A549 (cell line): ENCODE data around the gene ADD2. TPM values are rescaled to one million over a fixed set of nuclear protein-coding genes. Genes with fewer than 3 reads are reported as not detected.

Experiments
- ATAC-seq, 2 experiments: fragments of 200-7000 bp in 1 of 2; fragments of >200 bp in 1 of 2; cut with Nextera tagmentation in 1 of 2; cut with Tn5 transposase in 1 of 2; 3 replicates each; pipeline versions ENCODE4 v1.8.0 to v1.9.1; 2018 to 2020; ENCODE audit warnings: mild to moderate bottlenecking in 1 of 2, moderate library complexity in 1 of 2
- CTCF ChIA-PET: fragments of 300-600 bp; sonication (Branson Sonifier 250); formaldehyde crosslinking; extraction: SDS; loops from one replicate; lab custom pipeline; 2021; ENCODE audit warnings: antibody characterized with exemption, inconsistent platforms; lab: Yijun Ruan, JAX
- POLR2A ChIA-PET: fragments of 350-600 bp; formaldehyde crosslinking; extraction: SDS; loops from one replicate; lab custom pipeline; 2021; ENCODE audit warnings: antibody characterized with exemption, inconsistent platforms; lab: Yijun Ruan, JAX
- DNase-seq, 2 experiments: peaks; one replicate each; pipeline versions ENCODE4 v3.0.0 to v3.0.0-alpha.2; 2011 to 2016; ENCODE audit warnings: low read depth in 1 of 2, low spot score in 1 of 2
- FAIRE-seq: peaks from 2 replicates; lab custom pipeline; 2011; peaks lifted over from hg19 to GRCh38; lab: Jason Lieb, UNC
- H3K27ac ChIP-seq, 2 experiments: fragments of >200 bp; sonication (Bioruptor Twin); formaldehyde crosslinking; 3 replicates each; pipeline ENCODE4 v1.5.1; 2016 to 2017
- H3K4me1 ChIP-seq: fragments of >200 bp; sonication (Bioruptor Twin); formaldehyde crosslinking; 3 replicates; pipeline ENCODE4 v1.6.1; 2016
- H3K4me2 ChIP-seq: fragments of >200 bp; sonication (Bioruptor Twin); formaldehyde crosslinking; 3 replicates; pipeline ENCODE4 v1.6.1; 2016
- H3K4me3 ChIP-seq: fragments of >200 bp; sonication (Bioruptor Twin); formaldehyde crosslinking; 3 replicates; pipeline ENCODE4 v1.5.1; 2016
- H3K9me3 ChIP-seq: fragments of >200 bp; sonication (Bioruptor Twin); formaldehyde crosslinking; 3 replicates; pipeline ENCODE4 v1.6.1; 2016
- ATOH8 ChIP-seq: fragments of 250-450 bp; sonication (Bioruptor Pico); IDR thresholded peaks from 2 replicates; pipeline ENCODE4 v1.5.0; 2020; ENCODE audit warnings: low read depth, mild to moderate bottlenecking, moderate library complexity
- CBX8 ChIP-seq: fragments of 200-600 bp; sonication (generic); IDR thresholded peaks from 2 replicates; pipeline ENCODE4 v1.6.1; 2016
- CEBPB ChIP-seq, 2 experiments: fragments of >200 bp in 1 of 2; sonication (Bioruptor Twin) in 1 of 2; formaldehyde crosslinking in 1 of 2; IDR thresholded peaks; 2 replicates each; pipeline ENCODE4 v1.6.1; 2012 to 2016
- EHF ChIP-seq: fragments of 250-450 bp; sonication (Bioruptor Pico); IDR thresholded peaks from 2 replicates; pipeline ENCODE4 v1.5.0; 2020; ENCODE audit warnings: mild to moderate bottlenecking
- FOSL2 ChIP-seq, 2 experiments: fragments of 450-650 bp in 1 of 2; fragments of >200 bp in 1 of 2; sonication (Bioruptor Twin) in 1 of 2; formaldehyde crosslinking; IDR thresholded peaks; 2 replicates each; pipeline versions ENCODE4 v1.5.0 to v1.6.1; 2016 to 2020; ENCODE audit warnings: mild to moderate bottlenecking in 1 of 2, moderate library complexity in 1 of 2
- HEYL ChIP-seq: fragments of 250-450 bp; sonication (Bioruptor Pico); IDR thresholded peaks from 2 replicates; pipeline ENCODE4 v1.8.0; 2021; ENCODE audit warnings: mild to moderate bottlenecking, moderate library complexity
- HOXA7 ChIP-seq: fragments of 250-450 bp; sonication (Bioruptor Pico); IDR thresholded peaks from 2 replicates; pipeline ENCODE4 v1.5.0; 2020; ENCODE audit warnings: mild to moderate bottlenecking, moderate library complexity
- HOXB13 ChIP-seq: fragments of 250-450 bp; sonication (Bioruptor Pico); IDR thresholded peaks from 2 replicates; pipeline ENCODE4 v1.5.0; 2020; ENCODE audit warnings: low read depth, mild to moderate bottlenecking, moderate library complexity
- MAZ ChIP-seq: fragments of 150-350 bp; IDR thresholded peaks from 2 replicates; pipeline ENCODE4 v1.6.1; 2014; ENCODE audit warnings: antibody characterized with exemption, low read depth, low read length, borderline replicate concordance
- NPAS2 ChIP-seq: fragments of 250-450 bp; sonication (Bioruptor Pico); IDR thresholded peaks from 2 replicates; pipeline ENCODE4 v1.8.0; 2022; ENCODE audit warnings: mild to moderate bottlenecking, moderate library complexity, borderline replicate concordance
- PBX3 ChIP-seq: IDR thresholded peaks from 2 replicates; pipeline ENCODE4 v1.6.1; 2012
- POLR2AphosphoS2 ChIP-seq: conservative IDR thresholded peaks from 2 replicates; pipeline ENCODE4 v1.6.1; 2012; ENCODE audit warnings: low read length, improper control_type of control experiment, inconsistent platforms
- RAD21 ChIP-seq, 2 experiments: fragments of >200 bp in 1 of 2; sonication (Bioruptor Twin) in 1 of 2; formaldehyde crosslinking in 1 of 2; IDR thresholded peaks in 1 of 2; conservative IDR thresholded peaks in 1 of 2; 2 replicates in 1 of 2; 3 replicates in 1 of 2; pipeline ENCODE4 v1.6.1; 2012 to 2018; ENCODE audit warnings: inconsistent platforms in 1 of 2
- RCOR1 ChIP-seq: fragments of 150-350 bp; IDR thresholded peaks from 2 replicates; pipeline ENCODE4 v1.6.1; 2014; ENCODE audit warnings: antibody characterized with exemption, low read length, low read depth
- SMC3 ChIP-seq: fragments of >200 bp; sonication (Bioruptor Twin); formaldehyde crosslinking; IDR thresholded peaks from 3 replicates; pipeline ENCODE4 v1.6.1; 2018; ENCODE audit warnings: inconsistent platforms
- SREBF2 ChIP-seq: fragments of 450-650 bp; IDR thresholded peaks from 2 replicates; pipeline ENCODE4 v1.6.1; 2014; ENCODE audit warnings: mild to moderate bottlenecking, moderate library complexity
- ZFP36 ChIP-seq: fragments of 450-650 bp; IDR thresholded peaks from 2 replicates; pipeline ENCODE4 v1.6.1; 2014; ENCODE audit warnings: borderline replicate concordance; ENCODE audit not compliant: partially characterized antibody
- ZSCAN20 ChIP-seq: fragments of 250-450 bp; sonication (Bioruptor Pico); IDR thresholded peaks from 2 replicates; pipeline ENCODE4 v1.8.0; 2022; ENCODE audit warnings: mild to moderate bottlenecking, moderate library complexity
- WGBS: methylation state at CpG from one replicate; pipeline ENCODE4 v1.1.6; 2017; ENCODE audit errors: missing lambda C conversion rate; 5-methylcytosine and 5-hydroxymethylcytosine counted together
- polyA plus RNA-seq, 4 experiments: library from polyadenylated mRNA; depleted of rRNA in 3 of 4; stranded (reverse); fragments of >200 nt; fragmentation: RNase III in 1 of 4; extraction: RNeasy Plus Mini Kit Qiagen cat#74134 plus additional on column Dnase treatment in 1 of 4; gene quantifications; 2 replicates in 3 of 4; 3 replicates in 1 of 4; pipeline ENCODE4 v1.2.3, GENCODE V29; 2011 to 2017

ADD2 gene
- polyA plus RNA-seq, 2 of the 4 experiments (the other 2 are of a cell fraction) = 18.0 to 25.5 TPM

GRCh38 chr2:70709275-70710037, 58.5 kb downstream of the ADD2 start:
- TF ChIP-seq EHF (CRISPR knock-in tag) (no peak), SREBF2 (no peak), ATOH8 (CRISPR knock-in tag) (no peak), RAD21 (conservative IDR thresholded peaks at IDR 0.05 in 1 of 2, IDR thresholded peaks at IDR 0.05 in 1 of 2) (no peak), CBX8 (no peak), ZSCAN20 (CRISPR knock-in tag) (no peak), ZFP36 (no peak), HEYL (CRISPR knock-in tag) (no peak), SMC3 (no peak)
- POLR2A ChIA-PET = interaction anchor here (0.7 kb wide), 1 partner anchor 1430 kb away, joined by 4 read pairs; no protein-coding TSS in a partner anchor
- no peak; a peak in 1 of 6 replicates for ATAC-seq
- Histone ChIP-seq H3K4me1 (no peaks in the 10 kb centered on the region), H3K27ac (no peak overlapping the region), H3K4me2 (no peak overlapping the region), H3K4me3 (no peak overlapping the region), H3K9me3 (no peaks in the 10 kb centered on the region)
- WGBS = 93% methylated on average over 9 of the region's 9 CpGs
- CTCF ChIA-PET = interaction anchor here (0.6 to 1.5 kb wide), 9 partner anchors 14 to 380 kb away, joined by 3 to 7 read pairs (median 3); no protein-coding TSS in a partner anchor
- no peak for DNase-seq
- no peak for FAIRE-seq

GRCh38 chr2:70708376-70709199, 59.4 kb downstream of the ADD2 start:
- POLR2A ChIA-PET = no interaction called here
- no peak for DNase-seq
- no peaks in the 10 kb centered on the region for H3K4me1 ChIP-seq
- FAIRE-seq = no peak
- CTCF ChIA-PET = interaction anchor here (0.9 to 1.9 kb wide), 8 partner anchors 10 to 240 kb away, joined by 3 to 7 read pairs (median 4); partner anchors contain the start of gene ADD2
- no peak for ATAC-seq
- no peak overlapping the region for H3K4me2 ChIP-seq
- TF ChIP-seq CEBPB (IDR thresholded peaks at IDR 0.05) (no peak), HOXB13 (CRISPR knock-in tag) (no peak), POLR2AphosphoS2 (no peak), SMC3 (no peak), PBX3 (no peak), EHF (CRISPR knock-in tag) (no peak), NPAS2 (no peak), HOXA7 (CRISPR knock-in tag) (no peak), CBX8 (no peak), FOSL2 (IDR thresholded peaks at IDR 0.05) (no peak), FOSL2 (CRISPR knock-in tag; IDR thresholded peaks at IDR 0.05) (no peak), ZSCAN20 (CRISPR knock-in tag) (no peak), RCOR1 (no peak), MAZ (no peak), HEYL (CRISPR knock-in tag) (no peak)
- H3K4me3 ChIP-seq = no peak overlapping the region
- H3K27ac ChIP-seq = no peak overlapping the region
- H3K9me3 ChIP-seq = no peaks in the 10 kb centered on the region
- WGBS = 84% methylated on average over 3 of the region's 3 CpGs

- FAIRE-seq (no peak), ATAC-seq (no peak)
- Histone ChIP-seq H3K4me2 (no peak overlapping the region), H3K4me1 (no peaks in the 10 kb centered on the region), H3K4me3 (no peak overlapping the region), H3K27ac (no peak overlapping the region)
- 100% methylated on average over 1 of the region's 1 CpG for WGBS
- CTCF ChIA-PET = interaction anchor here (1.1 to 1.9 kb wide), 4 partner anchors 9 to 241 kb away, joined by 3 to 7 read pairs (median 4); partner anchors contain the start of gene ADD2
- no peak for TF ChIP-seq FOSL2 (IDR thresholded peaks at IDR 0.05)
- TF ChIP-seq FOSL2 (CRISPR knock-in tag; IDR thresholded peaks at IDR 0.05) = no peak
- TF ChIP-seq, all 56 proteins: peak for 0
- no peaks in the 10 kb centered on the region for H3K9me3 ChIP-seq
- no peak for DNase-seq
- POLR2A ChIA-PET = no interaction called here
These were observed 60.3 kb downstream of the ADD2 start for GRCh38 chr2:70707706-70708105.
